K562 (cell line): Measurements from ENCODE around the gene FGFRL1. TPM values are rescaled to one million over a fixed set of nuclear protein-coding genes. Genes with fewer than 3 reads are reported as not detected.

Experiments used
- ATAC-seq: fragments of 200-7000 bp; cut with Tn5 transposase; 3 replicates; pipeline ENCODE4 v1.9.1; 2020; ENCODE audit warnings: moderate library complexity
- BruUV-seq: library from RNA; stranded (reverse); fragments of 400-500 nt; replicated peaks from 2 replicates; lab custom pipeline; 2021; lab: Mats Ljungman, UMichigan
- CTCF ChIA-PET: fragments of 300-600 bp; formaldehyde crosslinking; extraction: SDS; loops from one replicate; lab custom pipeline; 2021; ENCODE audit warnings: low intra/inter-chr PET ratio; lab: Yijun Ruan, JAX
- POLR2A ChIA-PET: fragments of 300-600, 350-650 bp; sonication (Branson Sonifier 250); formaldehyde crosslinking; extraction: SDS; loops from one replicate; lab custom pipeline; 2021; ENCODE audit warnings: antibody characterized with exemption, inconsistent platforms; lab: Yijun Ruan, JAX
- DNase-seq, 4 experiments: peaks; one replicate each; pipeline versions ENCODE4 v3.0.0 to v3.0.0-alpha.2; 2011 to 2018; ENCODE audit warnings: low spot score in 3 of 4, mixed read lengths in 3 of 4; ENCODE audit errors: extremely low read depth in 1 of 4
- FAIRE-seq: peaks from 2 replicates; lab custom pipeline; 2011; peaks lifted over from hg19 to GRCh38; lab: Jason Lieb, UNC
- H2AFZ ChIP-seq: 2 replicates; pipeline ENCODE4 v1.6.0; 2011; ENCODE audit warnings: low read depth, low read length, control low read depth, inconsistent platforms
- H3K27ac ChIP-seq: fragments of 200-600 bp; 3 replicates; pipeline ENCODE4 v1.8.0; 2011; ENCODE audit warnings: low read depth, mild to moderate bottlenecking, control low read depth, inconsistent platforms, low read length, moderate library complexity, mixed read lengths; ENCODE audit errors: extremely low read depth
- H3K27me3 ChIP-seq, 2 experiments: fragments of 300-600 bp in 1 of 2; 2 replicates in 1 of 2; 3 replicates in 1 of 2; pipeline versions ENCODE4 v1.6.0 to v1.8.0; 2011; ENCODE audit warnings: inconsistent platforms in 2 of 2, low read length in 2 of 2, mild to moderate bottlenecking in 1 of 2, mixed read lengths in 1 of 2, moderate library complexity in 1 of 2; ENCODE audit not compliant: control insufficient read depth in 2 of 2, insufficient read depth in 2 of 2
- H3K36me3 ChIP-seq: fragments of 300-600 bp; 3 replicates; pipeline ENCODE4 v1.8.0; 2011; ENCODE audit warnings: mild to moderate bottlenecking, low read length, inconsistent platforms; ENCODE audit not compliant: control insufficient read depth, insufficient read depth
- H3K4me1 ChIP-seq, 2 experiments: fragments of 200-600 bp in 1 of 2; replicated peaks in 1 of 2; 2 replicates in 1 of 2; 3 replicates in 1 of 2; pipeline versions ENCODE4 v1.5.1 to v1.8.0; 2011; ENCODE audit warnings: inconsistent platforms in 2 of 2, low read length in 2 of 2, mild to moderate bottlenecking in 1 of 2, mixed read lengths in 1 of 2, moderate library complexity in 1 of 2; ENCODE audit not compliant: control insufficient read depth in 2 of 2, insufficient read depth in 2 of 2
- H3K4me2 ChIP-seq: 2 replicates; pipeline ENCODE4 v1.6.1; 2011; ENCODE audit warnings: low read length, control low read depth, inconsistent platforms, mixed read lengths; ENCODE audit not compliant: insufficient read depth
- H3K4me3 ChIP-seq: fragments of 200-600 bp; sonication (generic), shearing (Covaris generic); 2 replicates; pipeline ENCODE4 v1.5.1; 2016; ENCODE audit warnings: control low read depth, inconsistent platforms
- H3K79me2 ChIP-seq: fragments of 200-600 bp; 3 replicates; pipeline ENCODE4 v1.8.0; 2011; ENCODE audit warnings: low read length, inconsistent platforms; ENCODE audit not compliant: control insufficient read depth, insufficient read depth
- H3K9ac ChIP-seq, 2 experiments: 2 replicates each; pipeline versions ENCODE4 v1.6.0 to v1.6.1; 2011; ENCODE audit warnings: low read depth in 2 of 2, low read length in 2 of 2, control low read depth in 1 of 2, inconsistent platforms in 1 of 2, mild to moderate bottlenecking in 1 of 2, mixed read lengths in 1 of 2; ENCODE audit not compliant: insufficient read depth in 1 of 2
- H3K9me1 ChIP-seq: one replicate; pipeline ENCODE4 v1.6.0; 2011; ENCODE audit warnings: inconsistent platforms, mild to moderate bottlenecking, low read length, moderate library complexity; ENCODE audit not compliant: control insufficient read depth, insufficient read depth
- H3K9me3 ChIP-seq: replicated peaks from 2 replicates; pipeline ENCODE4 v1.5.1; 2011; ENCODE audit warnings: low read depth, low read length, inconsistent platforms; ENCODE audit not compliant: control insufficient read depth, insufficient read depth
- H4K20me1 ChIP-seq: replicated peaks from 2 replicates; pipeline ENCODE4 v1.6.1; 2011; ENCODE audit warnings: low read length, inconsistent platforms, mixed read lengths; ENCODE audit not compliant: control insufficient read depth, insufficient read depth
- MCM3 ChIP-seq: fragments of 450-650 bp; IDR thresholded peaks from 2 replicates; pipeline ENCODE4 v1.6.1; 2016
- POLR2G ChIP-seq: fragments of 200-400 bp; formaldehyde crosslinking; IDR thresholded peaks from 2 replicates; pipeline ENCODE4 v1.6.1; 2017; ENCODE audit warnings: low read depth, mild to moderate bottlenecking, antibody characterized with exemption, low read length, moderate library complexity
- RBFOX2 ChIP-seq: fragments of 200-400 bp; formaldehyde crosslinking; IDR thresholded peaks from 2 replicates; pipeline ENCODE4 v1.6.1; 2017; ENCODE audit warnings: low read depth, mild to moderate bottlenecking, low read length, moderate library complexity
- RBM22 ChIP-seq: fragments of 200-400 bp; formaldehyde crosslinking; IDR thresholded peaks from 2 replicates; pipeline ENCODE4 v1.6.1; 2018; ENCODE audit warnings: low read length, low read depth; ENCODE audit not compliant: poor library complexity, severe bottlenecking
- SAP30 ChIP-seq: fragments of 200-600 bp; sonication (generic); IDR thresholded peaks from 2 replicates; pipeline ENCODE4 v1.6.1; 2012; ENCODE audit warnings: borderline replicate concordance, low read depth, mild to moderate bottlenecking, moderate library complexity, low read length, control low read depth, inconsistent platforms; ENCODE audit not compliant: insufficient read depth, poor library complexity, severe bottlenecking
- whole genome bisulfite sequencing: fragments of 100-300 bp; shearing (Covaris generic); methylation state at CpG from one replicate; pipeline ENCODE4 v1.1.6; 2016; ENCODE audit warnings: low coverage, mixed read lengths; ENCODE audit not compliant: insufficient coverage; ENCODE audit errors: missing lambda C conversion rate; 5-methylcytosine and 5-hydroxymethylcytosine counted together
- in situ Hi-C: fragments of 300-500 bp; cut with MboI; formaldehyde crosslinking; loops from 4 replicates; pipeline ENCODE4 v1.15.0; 2018; ENCODE audit warnings: inconsistent platforms, mixed read lengths
- intact Hi-C: fragments of 100-400 bp; cut with micrococcal nuclease; formaldehyde crosslinking; loops from 2 replicates; pipeline ENCODE4 v1.14.2; 2022
- polyA plus RNA-seq, 8 experiments: library from polyadenylated mRNA; depleted of rRNA in 4 of 8; stranded (reverse) in 5 of 8; unstranded in 3 of 8; fragments of >200 nt; fragmentation: Nextera tagmentation in 2 of 8; fragmentation: Illumina TruSeq in 1 of 8; extraction: Ambion mirVana in 2 of 8; extraction: Trizol in 1 of 8; gene quantifications; 2 replicates each; pipeline versions ENCODE4 v1.2.1 to v1.2.3, GENCODE V29; 2011 to 2014; ENCODE audit warnings: inconsistent platforms in 1 of 8, missing spikeins in 1 of 8
- total RNA-seq, 7 experiments: library from RNA; depleted of rRNA in 6 of 7; stranded (reverse); fragments of >200 nt in 6 of 7; fragmentation: Illumina TruSeq in 2 of 7; extraction: Trizol in 2 of 7; gene quantifications; 2 replicates each; pipeline versions ENCODE4 v1.2.1 to v1.2.3, GENCODE V29; 2011 to 2021; ENCODE audit warnings: low replicate concordance in 1 of 7
- TF ChIP-seq, protein P1 (sequence below), 3 experiments: IDR thresholded peaks in 2 of 3; conservative IDR thresholded peaks in 1 of 3; 2 replicates each; pipeline ENCODE4 v1.5.1; 2011 to 2012; ENCODE audit warnings: low read length in 3 of 3, mild to moderate bottlenecking in 3 of 3, control low read depth in 2 of 3, improper control_type of control experiment in 1 of 3, inconsistent platforms in 1 of 3, low read depth in 1 of 3, mixed read lengths in 1 of 3, moderate library complexity in 1 of 3; ENCODE audit not compliant: insufficient read depth in 2 of 3
- TF ChIP-seq, protein P2 (sequence below): fragments of 450-650 bp; IDR thresholded peaks from 2 replicates; pipeline ENCODE4 v1.6.1; 2017; ENCODE audit warnings: antibody characterized with exemption, mild to moderate bottlenecking

FGFRL1 gene
- total and polyA plus RNA-seq, 9 of the 15 experiments (the other 6 are each of a cell fraction or from before 2014, with no cell fraction given) = 0.34 to 49.9 (median 14.6) TPM

DNA sequence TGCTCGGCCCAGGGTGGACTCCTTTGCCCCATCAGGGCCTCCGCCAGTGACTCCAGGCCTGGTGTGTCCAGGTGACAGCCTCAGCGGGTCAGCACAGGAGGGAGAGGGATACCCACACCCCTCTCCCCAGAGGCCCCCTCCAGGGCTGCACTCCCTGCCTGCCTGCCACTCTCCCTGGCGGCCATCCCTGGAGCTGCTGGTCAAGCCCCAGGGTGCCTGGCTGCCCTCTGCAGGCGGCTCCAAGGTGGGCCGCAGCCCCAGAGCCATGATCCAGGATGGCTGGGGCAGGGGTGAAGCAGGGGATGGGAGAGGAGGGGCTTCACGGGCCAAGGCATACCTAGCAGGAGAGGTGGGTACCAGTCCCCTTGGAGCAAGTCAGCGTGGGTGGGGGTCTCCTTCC is 3.8 kb downstream of the FGFRL1 start (continued):
- TF ChIP-seq, protein P1, sequence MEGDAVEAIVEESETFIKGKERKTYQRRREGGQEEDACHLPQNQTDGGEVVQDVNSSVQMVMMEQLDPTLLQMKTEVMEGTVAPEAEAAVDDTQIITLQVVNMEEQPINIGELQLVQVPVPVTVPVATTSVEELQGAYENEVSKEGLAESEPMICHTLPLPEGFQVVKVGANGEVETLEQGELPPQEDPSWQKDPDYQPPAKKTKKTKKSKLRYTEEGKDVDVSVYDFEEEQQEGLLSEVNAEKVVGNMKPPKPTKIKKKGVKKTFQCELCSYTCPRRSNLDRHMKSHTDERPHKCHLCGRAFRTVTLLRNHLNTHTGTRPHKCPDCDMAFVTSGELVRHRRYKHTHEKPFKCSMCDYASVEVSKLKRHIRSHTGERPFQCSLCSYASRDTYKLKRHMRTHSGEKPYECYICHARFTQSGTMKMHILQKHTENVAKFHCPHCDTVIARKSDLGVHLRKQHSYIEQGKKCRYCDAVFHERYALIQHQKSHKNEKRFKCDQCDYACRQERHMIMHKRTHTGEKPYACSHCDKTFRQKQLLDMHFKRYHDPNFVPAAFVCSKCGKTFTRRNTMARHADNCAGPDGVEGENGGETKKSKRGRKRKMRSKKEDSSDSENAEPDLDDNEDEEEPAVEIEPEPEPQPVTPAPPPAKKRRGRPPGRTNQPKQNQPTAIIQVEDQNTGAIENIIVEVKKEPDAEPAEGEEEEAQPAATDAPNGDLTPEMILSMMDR (IDR thresholded peaks at IDR 0.05 in 2 of 3, conservative IDR thresholded peaks at IDR 0.05 in 1 of 3; ENCODE audit: insufficient read depth in 2 of 3, low read depth in 1 of 3, low read length in 3 of 3) = peak in 2 of 3 experiments; percentile 39 to 88; a peak in 4 of 6 replicates
- no peak for TF ChIP-seq MCM3
- 0 out of 2 replicates have a peak, but pooled peaks have one; percentile 31 for TF ChIP-seq RBFOX2

DNA sequence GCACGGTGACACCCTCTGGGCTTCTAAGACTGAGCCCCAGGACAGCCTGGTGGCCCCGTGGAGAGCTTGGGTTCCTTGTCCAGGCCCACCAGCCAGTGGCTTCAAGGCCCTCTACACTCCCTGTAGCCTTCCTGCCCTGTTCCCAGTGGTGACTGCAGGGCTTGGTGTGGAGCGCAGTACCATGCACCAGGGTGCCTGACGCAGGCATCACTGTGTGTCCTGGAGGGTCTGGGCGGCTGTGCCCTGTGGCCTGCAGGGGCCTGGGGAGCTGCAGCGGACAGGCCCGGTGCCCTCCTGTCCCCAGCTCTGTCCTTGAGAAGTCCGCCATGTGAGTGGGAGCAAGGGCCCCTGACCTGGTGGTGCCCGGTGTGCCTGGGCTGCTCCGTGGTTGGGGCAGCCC is 4.3 kb downstream of the FGFRL1 start:
- ATAC-seq (no peak), DNase-seq (no peak), FAIRE-seq (no peak)
- no peak overlapping the region for H2AFZ ChIP-seq
- H3K79me2 ChIP-seq = peaks cover 15% of the 10 kb centered on the region
- ChIA-PET POLR2A (interaction anchor here (0.6 to 2.7 kb wide), 5 partner anchors 12 to 253 kb away, joined by 3 to 7 read pairs (median 4); no protein-coding TSS in a partner anchor), CTCF (no interaction called here)
- H3K9me3 ChIP-seq = no peaks in the 10 kb centered on the region
- peaks cover 10% of the 10 kb centered on the region for H3K9me1 ChIP-seq
- H3K27me3 ChIP-seq = no peaks in the 10 kb centered on the region
- no peak overlapping the region for H3K4me3 ChIP-seq
- peak overlapping the region in 1 of 2 experiments; percentile 45; a peak in 1 of 4 replicates for H3K9ac ChIP-seq
- no peak overlapping the region for H3K4me2 ChIP-seq
- no peak overlapping the region for H3K27ac ChIP-seq
- H3K4me1 ChIP-seq = peaks cover 3 to 86% of the 10 kb centered on the region in 2 experiments; a peak in 4 of 5 replicates
- TF ChIP-seq, protein P2, sequence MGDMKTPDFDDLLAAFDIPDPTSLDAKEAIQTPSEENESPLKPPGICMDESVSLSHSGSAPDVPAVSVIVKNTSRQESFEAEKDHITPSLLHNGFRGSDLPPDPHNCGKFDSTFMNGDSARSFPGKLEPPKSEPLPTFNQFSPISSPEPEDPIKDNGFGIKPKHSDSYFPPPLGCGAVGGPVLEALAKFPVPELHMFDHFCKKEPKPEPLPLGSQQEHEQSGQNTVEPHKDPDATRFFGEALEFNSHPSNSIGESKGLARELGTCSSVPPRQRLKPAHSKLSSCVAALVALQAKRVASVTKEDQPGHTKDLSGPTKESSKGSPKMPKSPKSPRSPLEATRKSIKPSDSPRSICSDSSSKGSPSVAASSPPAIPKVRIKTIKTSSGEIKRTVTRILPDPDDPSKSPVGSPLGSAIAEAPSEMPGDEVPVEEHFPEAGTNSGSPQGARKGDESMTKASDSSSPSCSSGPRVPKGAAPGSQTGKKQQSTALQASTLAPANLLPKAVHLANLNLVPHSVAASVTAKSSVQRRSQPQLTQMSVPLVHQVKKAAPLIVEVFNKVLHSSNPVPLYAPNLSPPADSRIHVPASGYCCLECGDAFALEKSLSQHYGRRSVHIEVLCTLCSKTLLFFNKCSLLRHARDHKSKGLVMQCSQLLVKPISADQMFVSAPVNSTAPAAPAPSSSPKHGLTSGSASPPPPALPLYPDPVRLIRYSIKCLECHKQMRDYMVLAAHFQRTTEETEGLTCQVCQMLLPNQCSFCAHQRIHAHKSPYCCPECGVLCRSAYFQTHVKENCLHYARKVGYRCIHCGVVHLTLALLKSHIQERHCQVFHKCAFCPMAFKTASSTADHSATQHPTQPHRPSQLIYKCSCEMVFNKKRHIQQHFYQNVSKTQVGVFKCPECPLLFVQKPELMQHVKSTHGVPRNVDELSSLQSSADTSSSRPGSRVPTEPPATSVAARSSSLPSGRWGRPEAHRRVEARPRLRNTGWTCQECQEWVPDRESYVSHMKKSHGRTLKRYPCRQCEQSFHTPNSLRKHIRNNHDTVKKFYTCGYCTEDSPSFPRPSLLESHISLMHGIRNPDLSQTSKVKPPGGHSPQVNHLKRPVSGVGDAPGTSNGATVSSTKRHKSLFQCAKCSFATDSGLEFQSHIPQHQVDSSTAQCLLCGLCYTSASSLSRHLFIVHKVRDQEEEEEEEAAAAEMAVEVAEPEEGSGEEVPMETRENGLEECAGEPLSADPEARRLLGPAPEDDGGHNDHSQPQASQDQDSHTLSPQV = no peak
- TF ChIP-seq RBM22 (peak; percentile 38), POLR2G (peak; percentile 52; the same call in 1 of the 2 replicates), SAP30 (no peak), RBFOX2 (0 out of 2 replicates have a peak, but pooled peaks have one; percentile 11)
- TF ChIP-seq, protein P1 (IDR thresholded peaks at IDR 0.05 in 2 of 3, conservative IDR thresholded peaks at IDR 0.05 in 1 of 3; ENCODE audit: insufficient read depth in 2 of 3, low read depth in 1 of 3, low read length in 3 of 3) = no peak
- in situ Hi-C loops (no loop called here), intact Hi-C loops (no loop called here)
- BruUV-seq = no TSS peak
- peaks cover 7% of the 10 kb centered on the region; the same call in 1 of the 2 replicates for H4K20me1 ChIP-seq
- WGBS = 94% methylated on average over 6 of the region's 10 CpGs
- H3K36me3 ChIP-seq = peaks cover 12% of the 10 kb centered on the region; the same call in 2 of the 3 replicates
